IMR-90 (cell line): ENCODE results near the gene AIF1. TPM values are rescaled to one million over a fixed set of nuclear protein-coding genes. Genes with fewer than 3 reads are reported as not detected.

ENCODE experiments used
- ATAC-seq: fragments of 200-7000 bp; cut with Tn5 transposase; 2 replicates; pipeline ENCODE4 v1.9.1; 2020; ENCODE audit warnings: low read depth, mild to moderate bottlenecking, moderate library complexity
- BruUV-seq: library from RNA; stranded (reverse); fragments of 400-500 nt; replicated peaks from 2 replicates; lab custom pipeline; 2021; lab: Mats Ljungman, UMichigan
- CTCF ChIA-PET: fragments of 300-600 bp; formaldehyde crosslinking; extraction: SDS; loops from one replicate; lab custom pipeline; 2021; ENCODE audit warnings: antibody characterized with exemption; lab: Yijun Ruan, JAX
- POLR2A ChIA-PET: fragments of 300-600 bp; sonication (Branson Sonifier 250); formaldehyde crosslinking; loops from one replicate; lab custom pipeline; 2022; ENCODE audit warnings: antibody characterized with exemption; ENCODE audit not compliant: unreplicated experiment; lab: Charles Lee
- DNase-seq: peaks from one replicate; pipeline ENCODE4 v3.0.0; 2013
- H2AFZ ChIP-seq: replicated peaks from 2 replicates; pipeline ENCODE3; 2013; ENCODE audit warnings: low read length, mild to moderate bottlenecking; ENCODE audit not compliant: poor library complexity
- H2AK5ac ChIP-seq: 2 replicates; pipeline ENCODE4 v1.6.1; 2013; ENCODE audit warnings: low read depth, low read length, inconsistent platforms
- H2AK9ac ChIP-seq: replicated peaks from 2 replicates; pipeline ENCODE3; 2013; ENCODE audit warnings: mild to moderate bottlenecking, low read depth, low read length, moderate library complexity; ENCODE audit not compliant: poor library complexity
- H2BK120ac ChIP-seq: 2 replicates; pipeline ENCODE4 v1.6.1; 2013; ENCODE audit warnings: low read depth, low read length, inconsistent platforms
- H2BK15ac ChIP-seq: 3 replicates; pipeline ENCODE4 v1.6.1; 2013; ENCODE audit warnings: low read depth, low read length, inconsistent platforms
- H2BK20ac ChIP-seq: 2 replicates; pipeline ENCODE4 v1.6.1; 2013; ENCODE audit warnings: low read depth, mild to moderate bottlenecking, inconsistent platforms, low read length, moderate library complexity
- H2BK5ac ChIP-seq: 2 replicates; pipeline ENCODE4 v1.6.1; 2013; ENCODE audit warnings: mild to moderate bottlenecking, low read depth, low read length, inconsistent platforms; ENCODE audit not compliant: poor library complexity, severe bottlenecking
- H3K14ac ChIP-seq: replicated peaks from 2 replicates; pipeline ENCODE4 v1.6.1; 2013; ENCODE audit warnings: low read depth, low read length, inconsistent platforms
- H3K18ac ChIP-seq: 2 replicates; pipeline ENCODE4 v1.6.1; 2013; ENCODE audit warnings: low read depth, low read length, control low read depth
- H3K23ac ChIP-seq: 2 replicates; pipeline ENCODE4 v1.6.1; 2013; ENCODE audit warnings: low read depth, low read length, inconsistent platforms
- H3K27ac ChIP-seq: 2 replicates; pipeline ENCODE4 v1.5.1; 2013; ENCODE audit warnings: mild to moderate bottlenecking, control low read depth, low read length; ENCODE audit not compliant: insufficient read depth
- H3K27me3 ChIP-seq: 2 replicates; pipeline ENCODE4 v1.6.1; 2013; ENCODE audit warnings: low read length; ENCODE audit not compliant: control insufficient read depth, insufficient read depth
- H3K36me3 ChIP-seq: 2 replicates; pipeline ENCODE4 v1.6.1; 2013; ENCODE audit warnings: low read length, mixed read lengths; ENCODE audit not compliant: control insufficient read depth, insufficient read depth
- H3K4ac ChIP-seq: 2 replicates; pipeline ENCODE4 v1.6.1; 2013; ENCODE audit warnings: low read depth, low read length, inconsistent platforms
- H3K4me1 ChIP-seq: 2 replicates; pipeline ENCODE4 v1.6.1; 2013; ENCODE audit warnings: low read length, mixed read lengths; ENCODE audit not compliant: control insufficient read depth, insufficient read depth
- H3K4me2 ChIP-seq: 2 replicates; pipeline ENCODE4 v1.6.1; 2013; ENCODE audit warnings: low read depth, mild to moderate bottlenecking, control low read depth, low read length, moderate library complexity
- H3K4me3 ChIP-seq: 2 replicates; pipeline ENCODE4 v1.5.1; 2013; ENCODE audit warnings: low read depth, mild to moderate bottlenecking, control low read depth, low read length, moderate library complexity; ENCODE audit not compliant: insufficient read depth
- H3K56ac ChIP-seq: 2 replicates; pipeline ENCODE4 v1.6.1; 2013; ENCODE audit warnings: low read length, inconsistent platforms; ENCODE audit not compliant: insufficient read depth; ENCODE audit errors: extremely low read depth
- H3K79me1 ChIP-seq, 2 experiments: 2 replicates each; pipeline ENCODE4 v1.6.1; 2013; ENCODE audit warnings: low read length in 2 of 2, inconsistent platforms in 1 of 2, low read depth in 1 of 2
- H3K9ac ChIP-seq: 2 replicates; pipeline ENCODE4 v1.6.1; 2013; ENCODE audit warnings: low read depth, low read length, control low read depth
- H3K9me1 ChIP-seq: 2 replicates; pipeline ENCODE4 v1.6.1; 2013; ENCODE audit warnings: low read length, inconsistent platforms; ENCODE audit not compliant: insufficient read depth
- H3K9me3 ChIP-seq: 2 replicates; pipeline ENCODE4 v1.6.1; 2013; ENCODE audit warnings: low read length; ENCODE audit not compliant: control insufficient read depth, insufficient read depth
- H4K20me1 ChIP-seq: 2 replicates; pipeline ENCODE4 v1.6.1; 2013; ENCODE audit warnings: low read length, inconsistent platforms; ENCODE audit not compliant: insufficient read depth
- H4K5ac ChIP-seq: 2 replicates; pipeline ENCODE4 v1.6.1; 2013; ENCODE audit warnings: mild to moderate bottlenecking, low read depth, low read length, control low read depth
- H4K8ac ChIP-seq, 2 experiments: 2 replicates each; pipeline ENCODE4 v1.6.1; 2013; ENCODE audit warnings: low read depth in 2 of 2, low read length in 2 of 2, control low read depth in 1 of 2, inconsistent platforms in 1 of 2
- H4K91ac ChIP-seq: 2 replicates; pipeline ENCODE4 v1.6.1; 2013; ENCODE audit warnings: low read depth, low read length, inconsistent platforms; ENCODE audit not compliant: insufficient read depth
- BHLHE40 ChIP-seq: fragments of 150-350 bp; IDR thresholded peaks from 2 replicates; pipeline ENCODE4 v1.6.1; 2016; ENCODE audit warnings: mild to moderate bottlenecking, low read depth, low read length
- CEBPB ChIP-seq: IDR thresholded peaks from 2 replicates; pipeline ENCODE4 v1.6.1; 2012; ENCODE audit warnings: low read depth, low read length, improper control_type of control experiment
- CHD1 ChIP-seq: IDR thresholded peaks from 2 replicates; pipeline ENCODE4 v1.6.1; 2012; ENCODE audit warnings: low read depth, low read length, improper control_type of control experiment
- MAFK ChIP-seq: IDR thresholded peaks from 2 replicates; pipeline ENCODE4 v1.6.1; 2012; ENCODE audit warnings: low read depth, low read length, improper control_type of control experiment
- NFE2L2 ChIP-seq: fragments of 150-350 bp; IDR thresholded peaks from 2 replicates; pipeline ENCODE4 v1.6.1; 2016; ENCODE audit warnings: low read depth, mild to moderate bottlenecking, low read length
- RCOR1 ChIP-seq: IDR thresholded peaks from 2 replicates; pipeline ENCODE4 v1.6.1; 2012; ENCODE audit warnings: mild to moderate bottlenecking, low read length, improper control_type of control experiment; ENCODE audit not compliant: insufficient replicate concordance
- RFX5 ChIP-seq: IDR thresholded peaks from 2 replicates; pipeline ENCODE4 v1.8.0; 2012; ENCODE audit warnings: low read depth, mild to moderate bottlenecking, low read length, moderate library complexity
- SMC3 ChIP-seq: fragments of 150-350 bp; IDR thresholded peaks from 2 replicates; pipeline ENCODE4 v1.6.1; 2016; ENCODE audit warnings: low read depth, mild to moderate bottlenecking, antibody characterized with exemption, low read length, moderate library complexity
- USF2 ChIP-seq: fragments of 150-350 bp; IDR thresholded peaks from 2 replicates; pipeline ENCODE4 v1.6.1; 2017; ENCODE audit warnings: mild to moderate bottlenecking, antibody characterized with exemption, low read length, low read depth
- WGBS, 2 experiments: methylation state at CpG; one replicate each; pipeline versions ENCODE4 v1.1.5 to v1.1.7; 2013; ENCODE audit warnings: missing lambda C conversion rate in 2 of 2; ENCODE audit not compliant: insufficient read length in 1 of 2; ENCODE audit errors: extremely low coverage in 2 of 2; 5-methylcytosine and 5-hydroxymethylcytosine counted together
- dilution Hi-C: fragments of 300-500 bp; cut with HindIII; formaldehyde crosslinking; loops from one replicate; pipeline ENCODE4 v1.14.3; 2018; ENCODE audit warnings: low sequenced_read_pairs; ENCODE audit not compliant: unreplicated experiment
- in situ Hi-C: fragments of 300-500 bp; cut with MboI; formaldehyde crosslinking; loops from 3 replicates; pipeline ENCODE4 v1.14.3; 2019; ENCODE audit warnings: low sequenced_read_pairs, inconsistent platforms, mixed read lengths
- intact Hi-C: fragments of 100-400 bp; cut with micrococcal nuclease; formaldehyde crosslinking; loops from 2 replicates; pipeline ENCODE4 v1.10.0; 2022
- polyA plus RNA-seq, 3 experiments: library from polyadenylated mRNA; depleted of rRNA; stranded (reverse); fragments of >200 nt; gene quantifications; 2 replicates each; pipeline ENCODE4 v1.2.3, GENCODE V29; 2012; ENCODE audit warnings: low replicate concordance in 1 of 3
- total RNA-seq: library from RNA; depleted of rRNA; stranded (reverse); fragments of >200 nt; gene quantifications from 2 replicates; pipeline ENCODE4 v1.2.3, GENCODE V29; 2012
- TF ChIP-seq, protein P1 (sequence below): fragments of 150-350 bp; IDR thresholded peaks from 2 replicates; pipeline ENCODE4 v1.6.1; 2016; ENCODE audit warnings: low read depth, mild to moderate bottlenecking, low read length, moderate library complexity, borderline replicate concordance

AIF1 gene
- total and polyA plus RNA-seq, 2 of the 4 experiments (the other 2 are of a cell fraction): not detected

GRCh38 chr6:31617010-31617409 lies 2.0 kb downstream of the AIF1 start:
- POLR2A ChIA-PET: no interaction called here
- in situ Hi-C loops (no loop called here), dilution Hi-C loops (no loop called here), intact Hi-C loops (no loop called here)
- DNase-seq (no peak), ATAC-seq (no peak)
- Histone ChIP-seq H3K4me3 (no peak overlapping the region), H3K9me1 (0 out of 2 replicates have a peak, but pooled peaks cover 3% of the 10 kb centered on the region), H3K4me2 (no peak overlapping the region), H4K20me1 (peaks cover 11% of the 10 kb centered on the region), H3K9me3 (no peaks in the 10 kb centered on the region), H4K5ac (no peak overlapping the region), H3K79me1 (peaks cover 0 to 8% of the 10 kb centered on the region in 2 experiments; a peak in 1 of 4 replicates), H3K27me3 (peaks cover 3% of the 10 kb centered on the region), H2BK15ac (no peak overlapping the region), H3K27ac (no peak overlapping the region), H2BK120ac (no peak overlapping the region), H2AK5ac (no peak overlapping the region), H3K4me1 (no peaks in the 10 kb centered on the region), H3K56ac (no peak overlapping the region), H3K4ac (no peak overlapping the region), H2BK5ac (no peak overlapping the region), H3K18ac (no peak overlapping the region), H2AK9ac (no peak overlapping the region), H4K8ac (no peak overlapping the region), H2BK20ac (no peak overlapping the region), H3K23ac (no peak overlapping the region), H3K9ac (no peak overlapping the region), H3K14ac (no peak overlapping the region), H3K36me3 (no peaks in the 10 kb centered on the region; the same call in 1 of the 2 replicates), H2AFZ (no peak overlapping the region), H4K91ac (no peak overlapping the region)
- TF ChIP-seq SMC3 (no peak), USF2 (no peak), CHD1 (no peak), RFX5 (no peak), NFE2L2 (no peak), RCOR1 (no peak), BHLHE40 (no peak), MAFK (no peak), CEBPB (no peak)
- TF ChIP-seq, protein P1, sequence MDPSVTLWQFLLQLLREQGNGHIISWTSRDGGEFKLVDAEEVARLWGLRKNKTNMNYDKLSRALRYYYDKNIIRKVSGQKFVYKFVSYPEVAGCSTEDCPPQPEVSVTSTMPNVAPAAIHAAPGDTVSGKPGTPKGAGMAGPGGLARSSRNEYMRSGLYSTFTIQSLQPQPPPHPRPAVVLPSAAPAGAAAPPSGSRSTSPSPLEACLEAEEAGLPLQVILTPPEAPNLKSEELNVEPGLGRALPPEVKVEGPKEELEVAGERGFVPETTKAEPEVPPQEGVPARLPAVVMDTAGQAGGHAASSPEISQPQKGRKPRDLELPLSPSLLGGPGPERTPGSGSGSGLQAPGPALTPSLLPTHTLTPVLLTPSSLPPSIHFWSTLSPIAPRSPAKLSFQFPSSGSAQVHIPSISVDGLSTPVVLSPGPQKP: no peak
- CTCF ChIA-PET: no interaction called here
- BruUV-seq: no TSS peak
- no CpG with 5 or more reads among the region's 2 CpGs for WGBS, 2 experiments
